Measurements from ENCODE around the gene CD302.
"Not testable (repeated sequence)": the region's sequence is repeated elsewhere in the genome, so short reads cannot be mapped to it uniquely, and the experiment has no call there.

Gene CD302

DNA sequence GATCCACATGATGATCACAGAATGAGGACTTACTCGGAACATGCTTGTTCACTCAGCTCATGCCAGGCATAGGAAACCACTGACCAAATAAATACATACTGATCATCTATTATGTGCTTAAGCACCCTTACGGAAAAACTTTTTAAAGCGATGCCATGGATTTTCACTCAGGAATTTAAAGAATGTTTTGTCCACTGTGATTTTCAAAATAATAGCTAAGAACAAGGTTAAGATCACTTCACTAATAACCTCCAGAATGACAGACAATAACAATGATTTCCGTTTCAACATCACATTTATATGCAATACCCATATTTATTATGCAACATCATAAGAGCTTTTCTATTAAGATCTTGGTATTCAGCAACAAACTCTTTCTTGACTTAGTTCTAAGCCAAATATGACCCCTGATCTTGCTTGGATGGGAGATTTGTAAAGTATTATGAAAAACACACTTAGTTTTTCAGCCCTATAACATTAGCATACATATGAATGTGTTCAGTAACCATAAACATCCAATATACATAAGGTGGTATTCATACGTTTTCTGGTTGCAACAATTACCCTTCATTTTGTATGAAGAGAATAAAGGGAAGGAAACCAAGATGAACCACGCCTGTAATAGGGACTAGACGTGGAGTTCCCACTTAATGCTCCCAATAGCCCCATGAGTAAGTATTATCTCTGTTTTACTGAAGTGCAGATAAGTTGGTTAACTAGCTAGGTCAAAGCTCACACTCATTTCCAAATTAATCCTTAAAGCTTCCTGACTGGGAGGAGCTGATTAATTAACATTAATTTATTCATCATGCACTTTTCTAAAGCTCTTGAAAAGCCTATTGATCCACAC, 1.9 kb downstream of the CD302 start:
- no peak for TF ChIP-seq CTCF (IDR thresholded peaks at IDR 0.05; ENCODE audit: low read depth, low read length, missing control alignments)
- no peak overlapping the region for H3K4me3 ChIP-seq (ENCODE audit: low read depth, low read length)
- no peak for DNase-seq (ENCODE audit: low read depth)

GRCh38 chr2:159793326-159793725, 4.7 kb downstream of the CD302 start:
- TF ChIP-seq CTCF (IDR thresholded peaks at IDR 0.05; ENCODE audit: low read depth, low read length, missing control alignments) = no peak
- no peak for DNase-seq (ENCODE audit: low read depth)

GRCh38 chr2:159792599-159792998, 5.4 kb downstream of the CD302 start:
- DNase-seq (ENCODE audit: low read depth) = no peak
- H3K4me3 ChIP-seq (ENCODE audit: low read depth, low read length) = no peak overlapping the region
- no peak for TF ChIP-seq CTCF (IDR thresholded peaks at IDR 0.05; ENCODE audit: low read depth, low read length, missing control alignments)

More at GRCh38 chr2:159793326-159793725, 4.7 kb downstream of the CD302 start:
- H3K4me3 ChIP-seq (ENCODE audit: low read depth, low read length) = no peak overlapping the region

DNA sequence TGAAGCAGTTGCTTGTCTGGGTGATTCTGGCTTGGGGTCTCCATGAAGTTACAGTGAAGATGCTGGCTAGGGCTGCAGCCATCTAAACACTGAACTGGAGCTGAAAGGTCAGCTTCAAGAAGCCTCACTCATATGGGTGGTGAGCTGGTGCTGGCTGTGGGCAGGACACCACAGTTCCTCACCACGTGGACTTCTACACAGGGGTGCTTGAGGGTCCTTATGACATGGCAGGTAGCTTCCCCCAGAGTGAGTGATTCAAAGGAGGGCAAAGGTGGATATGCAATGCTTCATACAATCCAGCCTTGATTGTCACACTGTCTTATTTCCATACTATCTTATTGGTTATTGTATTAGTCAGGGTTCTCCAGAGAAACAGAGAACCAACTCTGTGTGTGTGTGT, 6.0 kb downstream of the CD302 start:
- DNase-seq (ENCODE audit: low read depth) = no peak
- H3K4me3 ChIP-seq (ENCODE audit: low read depth, low read length) = no peak overlapping the region
- TF ChIP-seq CTCF (IDR thresholded peaks at IDR 0.05; ENCODE audit: low read depth, low read length, missing control alignments) = no peak

DNA sequence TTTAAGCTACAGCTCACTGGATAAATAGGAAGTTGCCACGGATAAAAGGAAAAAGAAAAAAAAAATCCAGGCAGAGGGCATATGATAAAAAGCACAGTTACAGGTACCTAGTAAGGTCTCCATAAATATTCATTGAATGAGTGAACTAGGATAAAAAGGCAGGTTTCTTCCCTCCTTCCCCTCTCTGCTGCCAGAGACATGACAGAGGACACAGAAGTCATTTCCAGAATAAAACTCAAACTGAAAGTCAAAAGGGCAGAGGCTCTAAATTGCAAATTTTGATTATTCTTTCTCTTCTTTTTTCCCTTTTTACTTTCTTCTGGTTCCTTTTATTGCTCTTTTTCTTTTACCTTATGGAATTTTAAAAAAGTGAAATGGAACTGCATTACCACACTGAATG, 7.7 kb downstream of the CD302 start:
- H3K4me3 ChIP-seq (ENCODE audit: low read depth, low read length) = no peak overlapping the region
- no peak for DNase-seq (ENCODE audit: low read depth)
- no peak for TF ChIP-seq CTCF (IDR thresholded peaks at IDR 0.05; ENCODE audit: low read depth, low read length, missing control alignments)

DNA sequence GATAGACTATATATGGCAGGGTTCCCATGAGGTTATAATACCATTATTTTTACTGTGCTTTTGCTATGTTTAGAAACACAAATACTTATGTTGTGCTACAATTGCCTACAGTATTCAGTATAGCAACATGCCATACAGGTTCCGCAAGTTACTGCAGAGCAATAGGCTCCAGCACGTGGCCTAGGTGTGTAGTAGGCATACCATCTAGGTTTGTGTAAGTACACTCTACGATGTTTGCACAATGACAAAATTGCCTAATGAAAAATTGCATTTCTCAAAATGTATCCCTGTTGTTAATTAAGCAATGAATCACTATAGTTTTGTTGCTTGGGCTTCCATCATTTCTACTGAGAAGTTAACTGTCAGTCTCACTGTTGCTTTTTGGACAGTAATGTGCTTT, 9.8 kb downstream of the CD302 start:
- no peak overlapping the region for H3K4me3 ChIP-seq (ENCODE audit: low read depth, low read length)
- TF ChIP-seq CTCF (IDR thresholded peaks at IDR 0.05; ENCODE audit: low read depth, low read length, missing control alignments) = no peak
- no peak for DNase-seq (ENCODE audit: low read depth)

GRCh38 chr2:159787647-159788046, 10.4 kb downstream of the CD302 start:
- H3K4me3 ChIP-seq (ENCODE audit: low read depth, low read length); DNase-seq (ENCODE audit: low read depth): not testable (repeated sequence)

Measured in GM12864 (cell line).